ENCODE measurements around the gene PRRG4.

DNA sequence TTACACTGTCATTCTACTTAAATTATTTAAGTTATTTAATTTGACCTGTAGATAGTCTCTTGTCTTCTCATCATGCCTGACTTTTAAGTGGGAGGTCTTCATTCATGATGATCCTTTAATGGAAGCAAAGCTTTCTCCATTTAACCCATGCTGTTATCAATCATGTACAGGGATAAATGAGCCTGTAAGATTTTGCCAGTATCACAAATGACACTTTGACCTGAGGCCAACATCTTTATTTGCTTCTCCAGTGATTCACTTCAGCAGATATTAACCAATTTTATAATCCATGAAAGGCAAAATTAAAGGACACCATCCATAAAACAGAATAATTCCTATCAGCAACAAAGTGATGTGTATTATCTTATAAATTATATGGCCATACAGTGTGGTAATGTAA lies 42.9 kb upstream of the PRRG4 start:
- TF ChIP-seq, protein P1, sequence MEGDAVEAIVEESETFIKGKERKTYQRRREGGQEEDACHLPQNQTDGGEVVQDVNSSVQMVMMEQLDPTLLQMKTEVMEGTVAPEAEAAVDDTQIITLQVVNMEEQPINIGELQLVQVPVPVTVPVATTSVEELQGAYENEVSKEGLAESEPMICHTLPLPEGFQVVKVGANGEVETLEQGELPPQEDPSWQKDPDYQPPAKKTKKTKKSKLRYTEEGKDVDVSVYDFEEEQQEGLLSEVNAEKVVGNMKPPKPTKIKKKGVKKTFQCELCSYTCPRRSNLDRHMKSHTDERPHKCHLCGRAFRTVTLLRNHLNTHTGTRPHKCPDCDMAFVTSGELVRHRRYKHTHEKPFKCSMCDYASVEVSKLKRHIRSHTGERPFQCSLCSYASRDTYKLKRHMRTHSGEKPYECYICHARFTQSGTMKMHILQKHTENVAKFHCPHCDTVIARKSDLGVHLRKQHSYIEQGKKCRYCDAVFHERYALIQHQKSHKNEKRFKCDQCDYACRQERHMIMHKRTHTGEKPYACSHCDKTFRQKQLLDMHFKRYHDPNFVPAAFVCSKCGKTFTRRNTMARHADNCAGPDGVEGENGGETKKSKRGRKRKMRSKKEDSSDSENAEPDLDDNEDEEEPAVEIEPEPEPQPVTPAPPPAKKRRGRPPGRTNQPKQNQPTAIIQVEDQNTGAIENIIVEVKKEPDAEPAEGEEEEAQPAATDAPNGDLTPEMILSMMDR (IDR thresholded peaks at IDR 0.05): no peak
- no peak for TF ChIP-seq POLR2A (IDR thresholded peaks at IDR 0.05)
